Thyroid gland (tissue), 4 donors: ENCODE measurements around the gene ACAD11.

ENCODE experiments used
- POLR2A ChIP-seq, 2 donors: fragments of 450-650 bp; IDR thresholded peaks; one replicate each; pipeline ENCODE4 v1.6.1; 2017; ENCODE audit warnings: antibody characterized with exemption in 2 of 2, mild to moderate bottlenecking in 2 of 2, moderate library complexity in 1 of 2
- TF ChIP-seq, protein P1 (sequence below), 6 experiments: fragments of 200-600 bp in 3 of 6; fragments of 450-650 bp in 3 of 6; sonication (generic) in 3 of 6; IDR thresholded peaks; one replicate each; pipeline ENCODE4 v1.5.1; 2016 to 2019; ENCODE audit warnings: antibody characterized with exemption in 6 of 6, mild to moderate bottlenecking in 2 of 6, inconsistent platforms in 1 of 6, moderate library complexity in 1 of 6

DNA sequence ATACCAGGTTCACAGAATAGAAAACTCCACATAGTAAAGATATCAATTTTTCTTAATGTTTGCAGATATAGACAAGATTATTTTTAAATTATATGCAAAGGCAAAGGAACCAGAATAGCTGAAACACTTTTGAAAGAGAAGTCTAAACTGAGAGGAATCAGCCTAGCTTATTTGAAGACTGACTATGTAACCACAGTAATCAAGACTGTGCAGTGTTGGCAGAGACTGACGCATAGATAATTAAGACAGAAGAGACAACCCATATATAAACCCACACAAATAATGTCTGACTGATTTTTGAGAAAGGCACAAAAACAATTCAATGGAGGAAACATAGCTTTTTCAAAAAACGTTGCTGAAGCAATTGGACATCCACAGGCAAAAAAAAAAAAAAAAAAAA lies 91.2 kb downstream of the ACAD11 start:
- TF ChIP-seq, protein P1, sequence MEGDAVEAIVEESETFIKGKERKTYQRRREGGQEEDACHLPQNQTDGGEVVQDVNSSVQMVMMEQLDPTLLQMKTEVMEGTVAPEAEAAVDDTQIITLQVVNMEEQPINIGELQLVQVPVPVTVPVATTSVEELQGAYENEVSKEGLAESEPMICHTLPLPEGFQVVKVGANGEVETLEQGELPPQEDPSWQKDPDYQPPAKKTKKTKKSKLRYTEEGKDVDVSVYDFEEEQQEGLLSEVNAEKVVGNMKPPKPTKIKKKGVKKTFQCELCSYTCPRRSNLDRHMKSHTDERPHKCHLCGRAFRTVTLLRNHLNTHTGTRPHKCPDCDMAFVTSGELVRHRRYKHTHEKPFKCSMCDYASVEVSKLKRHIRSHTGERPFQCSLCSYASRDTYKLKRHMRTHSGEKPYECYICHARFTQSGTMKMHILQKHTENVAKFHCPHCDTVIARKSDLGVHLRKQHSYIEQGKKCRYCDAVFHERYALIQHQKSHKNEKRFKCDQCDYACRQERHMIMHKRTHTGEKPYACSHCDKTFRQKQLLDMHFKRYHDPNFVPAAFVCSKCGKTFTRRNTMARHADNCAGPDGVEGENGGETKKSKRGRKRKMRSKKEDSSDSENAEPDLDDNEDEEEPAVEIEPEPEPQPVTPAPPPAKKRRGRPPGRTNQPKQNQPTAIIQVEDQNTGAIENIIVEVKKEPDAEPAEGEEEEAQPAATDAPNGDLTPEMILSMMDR (IDR thresholded peaks at IDR 0.05): no peak
- no peak for TF ChIP-seq POLR2A (IDR thresholded peaks at IDR 0.05)
